PC-9 (cell line): Measurements from ENCODE around the gene C3orf80.

ENCODE experiments used
- CTCF ChIP-seq: fragments of 200-600 bp; sonication (generic); conservative IDR thresholded peaks from 2 replicates; pipeline ENCODE4 v1.6.1; 2017; ENCODE audit warnings: mixed run types, antibody characterized with exemption, mild to moderate bottlenecking, moderate library complexity
- EZH2 ChIP-seq: fragments of 200-600 bp; sonication (generic); IDR thresholded peaks from 2 replicates; pipeline ENCODE4 v1.8.0; 2017; ENCODE audit warnings: antibody characterized with exemption, low read depth

- no peak for TF ChIP-seq CTCF
- TF ChIP-seq EZH2, result no peak
Observed at GRCh38 chr3:160226026-160226907, 1.0 kb downstream of the C3orf80 start.
